ENCODE data around the gene GIPC1.

GIPC1 gene

GRCh38 chr19:14487370-14488125 lies 8.4 kb downstream of the GIPC1 start:
- no peak for DNase-seq

- DNase-seq = no peak
Observed at GRCh38 chr19:14482172-14482941, 13.6 kb downstream of the GIPC1 start.

GRCh38 chr19:14480700-14481079 lies 15.2 kb downstream of the GIPC1 start:
- DNase-seq = no peak

GRCh38 chr19:14479975-14480699 lies 15.8 kb downstream of the GIPC1 start:
- peak; percentile 52 to 69 for DNase-seq

GRCh38 chr19:14479309-14479974 lies 16.5 kb downstream of the GIPC1 start:
- no peak for DNase-seq

- DNase-seq = no peak
Observed at GRCh38 chr19:14478113-14478545, 17.8 kb downstream of the GIPC1 start.

- no peak for DNase-seq
Observed at GRCh38 chr19:14477418-14478112, 18.4 kb downstream of the GIPC1 start.

GRCh38 chr19:14476673-14477401 lies 19.1 kb downstream of the GIPC1 start:
- DNase-seq = no peak

GRCh38 chr19:14476327-14476672 lies 19.6 kb downstream of the GIPC1 start:
- DNase-seq = no peak

- no peak for DNase-seq
Observed at GRCh38 chr19:14475251-14476073, 20.5 kb downstream of the GIPC1 start, which contains the start of gene PTGER1. Gene PTGER1 (minus strand): TSS chr19:14475354. CDS start chr19:14474320, 1,034 bp downstream.

GRCh38 chr19:14474827-14475226 lies 21.1 kb downstream of the GIPC1 start:
- DNase-seq = no peak

- DNase-seq = no peak
Observed at GRCh38 chr19:14473978-14474578, 21.8 kb downstream of the GIPC1 start.

GRCh38 chr19:14473073-14473977 lies 22.6 kb downstream of the GIPC1 start:
- no peak for DNase-seq

GRCh38 chr19:14472202-14472938 lies 23.6 kb downstream of the GIPC1 start:
- peak; percentile 81 to 90 for DNase-seq

GRCh38 chr19:14471436-14472187 lies 24.3 kb downstream of the GIPC1 start:
- DNase-seq = no peak

- DNase-seq = no peak
Observed at GRCh38 chr19:14470031-14470876, 25.7 kb downstream of the GIPC1 start.

- DNase-seq = no peak
Observed at GRCh38 chr19:14467816-14468215, 28.1 kb downstream of the GIPC1 start.
